Osteoblast (primary cell): ENCODE measurements around the gene AP1S2. TPM values are rescaled to one million over a fixed set of nuclear protein-coding genes. Genes with fewer than 3 reads are reported as not detected.

Experiments
- DNase-seq: peaks from one replicate; pipeline ENCODE4 v3.0.0; 2011; ENCODE audit warnings: low spot score, mixed read lengths; ENCODE audit not compliant: insufficient read length; ENCODE audit errors: missing footprints
- H2AFZ ChIP-seq: 2 replicates; pipeline ENCODE4 v1.6.0; 2011; ENCODE audit warnings: mild to moderate bottlenecking, low read length
- H3K27ac ChIP-seq: 2 replicates; pipeline ENCODE4 v1.5.1; 2011; ENCODE audit warnings: mild to moderate bottlenecking, low read depth, low read length, moderate library complexity
- H3K27me3 ChIP-seq: 2 replicates; pipeline ENCODE4 v1.6.0; 2012; ENCODE audit warnings: mild to moderate bottlenecking, control low read depth, inconsistent platforms, low read length, moderate library complexity; ENCODE audit not compliant: insufficient read depth
- H3K36me3 ChIP-seq: 2 replicates; pipeline ENCODE4 v1.5.1; 2011; ENCODE audit warnings: mild to moderate bottlenecking, low read length, control low read depth, moderate library complexity; ENCODE audit not compliant: insufficient read depth
- H3K4me1 ChIP-seq: 2 replicates; pipeline ENCODE4 v1.5.1; 2011; ENCODE audit warnings: mild to moderate bottlenecking, low read length, control low read depth, moderate library complexity; ENCODE audit not compliant: insufficient read depth
- H3K4me2 ChIP-seq: 2 replicates; pipeline ENCODE4 v1.6.0; 2011; ENCODE audit warnings: mild to moderate bottlenecking, low read length; ENCODE audit not compliant: insufficient read depth
- H3K4me3 ChIP-seq: fragments of 200-600 bp; sonication (generic); 3 replicates; pipeline ENCODE4 v1.5.1; 2012; ENCODE audit warnings: mild to moderate bottlenecking, low read length, inconsistent platforms; ENCODE audit not compliant: insufficient read depth
- H3K79me2 ChIP-seq: 2 replicates; pipeline ENCODE4 v1.6.0; 2012; ENCODE audit warnings: mild to moderate bottlenecking, low read length, control low read depth, inconsistent platforms; ENCODE audit not compliant: insufficient read depth
- H3K9me3 ChIP-seq: 2 replicates; pipeline ENCODE4 v1.5.1; 2011; ENCODE audit warnings: low read depth, low read length, control low read depth
- H4K20me1 ChIP-seq: 2 replicates; pipeline ENCODE4 v1.6.0; 2012; ENCODE audit warnings: mild to moderate bottlenecking, low read length, control low read depth; ENCODE audit not compliant: insufficient read depth
- total RNA-seq: library from RNA; depleted of rRNA; stranded (reverse); fragments of >200 nt; gene quantifications from 2 replicates; pipeline ENCODE4 v1.2.3, GENCODE V29; 2012
- TF ChIP-seq, protein P1 (sequence below): IDR thresholded peaks from 2 replicates; pipeline ENCODE4 v1.5.1; 2011; ENCODE audit warnings: mild to moderate bottlenecking, low read depth, low read length, moderate library complexity; ENCODE audit errors: extremely low read depth

Gene AP1S2
- total RNA-seq, 1 donor = 14.8 TPM

DNA sequence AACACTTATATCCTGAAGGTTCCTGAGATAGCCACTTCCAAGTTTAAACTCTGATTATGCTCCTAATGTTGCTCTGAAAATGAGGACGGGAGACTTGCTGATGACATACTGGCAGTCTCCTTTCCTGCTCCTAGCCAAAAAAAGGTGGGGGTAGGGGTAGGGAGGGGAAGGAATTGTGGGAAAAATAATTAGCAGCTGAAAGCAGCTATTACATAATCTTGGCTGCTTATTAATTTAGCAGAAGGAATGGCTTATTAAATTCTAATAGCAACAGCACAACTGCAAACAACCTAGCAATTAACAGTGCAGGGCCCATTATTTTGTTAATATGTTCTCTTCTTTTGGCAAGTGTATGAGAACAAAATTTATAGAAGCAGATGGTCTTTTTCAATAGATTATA, 2.0 kb upstream of the AP1S2 start:
- TF ChIP-seq, protein P1, sequence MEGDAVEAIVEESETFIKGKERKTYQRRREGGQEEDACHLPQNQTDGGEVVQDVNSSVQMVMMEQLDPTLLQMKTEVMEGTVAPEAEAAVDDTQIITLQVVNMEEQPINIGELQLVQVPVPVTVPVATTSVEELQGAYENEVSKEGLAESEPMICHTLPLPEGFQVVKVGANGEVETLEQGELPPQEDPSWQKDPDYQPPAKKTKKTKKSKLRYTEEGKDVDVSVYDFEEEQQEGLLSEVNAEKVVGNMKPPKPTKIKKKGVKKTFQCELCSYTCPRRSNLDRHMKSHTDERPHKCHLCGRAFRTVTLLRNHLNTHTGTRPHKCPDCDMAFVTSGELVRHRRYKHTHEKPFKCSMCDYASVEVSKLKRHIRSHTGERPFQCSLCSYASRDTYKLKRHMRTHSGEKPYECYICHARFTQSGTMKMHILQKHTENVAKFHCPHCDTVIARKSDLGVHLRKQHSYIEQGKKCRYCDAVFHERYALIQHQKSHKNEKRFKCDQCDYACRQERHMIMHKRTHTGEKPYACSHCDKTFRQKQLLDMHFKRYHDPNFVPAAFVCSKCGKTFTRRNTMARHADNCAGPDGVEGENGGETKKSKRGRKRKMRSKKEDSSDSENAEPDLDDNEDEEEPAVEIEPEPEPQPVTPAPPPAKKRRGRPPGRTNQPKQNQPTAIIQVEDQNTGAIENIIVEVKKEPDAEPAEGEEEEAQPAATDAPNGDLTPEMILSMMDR = no peak
- DNase-seq = no peak
- peaks cover 31% of the 10 kb centered on the region for H3K27me3 ChIP-seq
- H3K4me3 ChIP-seq = no peak overlapping the region
- no peak overlapping the region for H3K4me2 ChIP-seq
- H3K27ac ChIP-seq = no peak overlapping the region
- H3K4me1 ChIP-seq = peaks cover 7% of the 10 kb centered on the region
- H3K9me3 ChIP-seq = no peaks in the 10 kb centered on the region
- H2AFZ ChIP-seq = no peak overlapping the region
- no peaks in the 10 kb centered on the region for H4K20me1 ChIP-seq
- no peaks in the 10 kb centered on the region for H3K36me3 ChIP-seq
- H3K79me2 ChIP-seq = peaks cover 2% of the 10 kb centered on the region

DNA sequence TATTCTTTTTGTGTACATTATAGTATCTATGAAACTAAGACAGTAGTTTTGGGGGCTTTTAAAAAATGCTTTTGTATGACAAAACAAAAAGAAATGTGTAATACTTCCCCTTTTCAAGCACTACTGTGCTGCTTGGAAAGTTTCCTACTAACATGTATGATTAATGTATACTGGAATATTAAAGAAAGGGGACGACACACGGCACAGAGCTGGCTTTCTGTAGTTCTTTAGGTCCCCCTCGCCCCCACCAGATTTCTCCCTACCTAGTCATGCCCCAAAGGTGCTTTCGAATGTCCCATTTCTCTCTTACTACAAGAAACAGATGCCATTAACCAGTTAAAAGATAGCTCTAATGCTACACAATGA, 1.6 kb upstream of the AP1S2 start:
- Histone ChIP-seq H3K79me2 (peaks cover 2% of the 10 kb centered on the region), H4K20me1 (no peaks in the 10 kb centered on the region), H3K27me3 (peaks cover 26% of the 10 kb centered on the region), H3K4me3 (no peak overlapping the region), H3K36me3 (no peaks in the 10 kb centered on the region), H3K4me1 (peaks cover 7% of the 10 kb centered on the region), H3K9me3 (no peaks in the 10 kb centered on the region), H3K27ac (no peak overlapping the region), H3K4me2 (no peak overlapping the region), H2AFZ (no peak overlapping the region)
- peak; percentile 63 for DNase-seq
- TF ChIP-seq, protein P1 = no peak

DNA sequence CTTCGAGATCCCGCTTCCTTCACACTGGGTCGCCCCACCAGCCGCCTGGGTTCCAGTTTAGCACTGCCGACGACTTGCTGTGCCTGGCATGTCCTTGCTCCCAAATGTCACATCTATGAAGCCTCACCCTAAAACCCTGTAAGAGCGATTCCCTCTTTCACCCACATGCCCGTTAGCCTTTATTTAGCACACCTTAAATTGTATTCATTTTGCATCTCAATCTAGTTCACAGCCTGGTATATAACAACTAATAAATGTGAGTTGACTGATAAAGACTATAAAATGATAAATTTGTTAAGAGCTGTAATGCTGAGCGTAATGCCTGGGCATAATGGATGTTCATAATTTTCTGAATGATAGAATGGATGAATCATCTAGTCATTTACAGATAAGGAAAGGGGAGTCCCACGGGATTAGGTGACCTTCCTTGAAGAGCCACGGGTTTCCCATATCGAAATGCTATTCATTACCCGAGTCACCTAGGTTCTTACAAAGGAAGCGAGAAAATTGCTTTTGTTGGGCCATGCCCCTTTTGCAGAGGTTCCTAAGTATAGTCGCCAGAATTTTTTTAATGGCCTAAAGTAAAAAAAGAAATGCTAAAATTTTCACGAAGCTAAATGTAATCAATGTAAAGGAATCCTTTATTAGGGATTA, 1.1 kb upstream of the AP1S2 start:
- H2AFZ ChIP-seq = peak overlapping the region; percentile 99
- H3K9me3 ChIP-seq = no peaks in the 10 kb centered on the region
- no peaks in the 10 kb centered on the region for H3K36me3 ChIP-seq
- peak overlapping the region; percentile 98 for H3K4me2 ChIP-seq
- H3K4me1 ChIP-seq = peaks cover 7% of the 10 kb centered on the region
- DNase-seq = no peak
- H3K4me3 ChIP-seq = peak overlapping the region; percentile 81
- no peaks in the 10 kb centered on the region for H4K20me1 ChIP-seq
- TF ChIP-seq, protein P1 = no peak
- peaks cover 2% of the 10 kb centered on the region for H3K79me2 ChIP-seq
- H3K27ac ChIP-seq = peak overlapping the region; percentile 31
- peaks cover 26% of the 10 kb centered on the region for H3K27me3 ChIP-seq

DNA sequence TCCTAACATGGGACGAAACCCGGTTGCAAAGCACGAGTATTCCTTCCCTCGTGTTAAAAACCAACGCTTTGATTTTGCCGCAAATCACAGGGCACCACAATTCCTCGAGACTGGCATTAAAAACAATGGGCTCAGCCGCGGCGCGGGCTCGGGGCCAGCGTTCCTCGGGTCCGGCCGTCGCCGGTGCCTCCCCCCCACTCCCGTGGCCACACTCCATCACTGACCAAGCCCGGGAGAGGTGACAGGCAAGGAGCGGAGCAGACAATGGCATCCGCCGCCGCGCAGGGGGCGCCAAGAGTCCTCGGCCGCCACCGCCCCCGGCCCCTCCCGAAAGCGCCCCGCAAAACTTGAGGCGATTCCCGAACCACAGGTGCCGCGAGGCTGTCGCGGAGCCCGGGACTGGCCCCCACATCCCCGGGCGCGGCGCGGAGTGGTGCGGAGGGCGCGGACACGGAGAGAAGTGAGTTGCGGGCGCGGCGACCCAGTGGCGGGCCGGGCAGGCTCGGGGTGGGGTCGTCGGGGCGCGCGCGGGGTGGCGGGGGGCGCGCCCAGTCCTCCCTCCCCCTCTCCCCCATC, 445 bp downstream of the AP1S2 start:
- no peak overlapping the region for H3K27ac ChIP-seq
- H3K36me3 ChIP-seq = no peaks in the 10 kb centered on the region
- peak overlapping the region; percentile 81 for H3K4me3 ChIP-seq
- peaks cover 2% of the 10 kb centered on the region for H3K79me2 ChIP-seq
- no peaks in the 10 kb centered on the region for H3K9me3 ChIP-seq
- peaks cover 7% of the 10 kb centered on the region for H3K4me1 ChIP-seq
- peak overlapping the region; percentile 98 for H3K4me2 ChIP-seq
- H4K20me1 ChIP-seq = no peaks in the 10 kb centered on the region
- peak overlapping the region; percentile 85 for H2AFZ ChIP-seq
- H3K27me3 ChIP-seq = peaks cover 26% of the 10 kb centered on the region
- peak; percentile 49 for DNase-seq
- TF ChIP-seq, protein P1 = no peak
